ENCODE results near the gene MDC1. TPM values are rescaled to one million over a fixed set of nuclear protein-coding genes. Genes with fewer than 3 reads are reported as not detected.
"Not testable (repeated sequence)": the region's sequence is repeated elsewhere in the genome, so short reads cannot be mapped to it uniquely, and the experiment has no call there.

MDC1 gene
- total RNA-seq, 1 donor from 2014 or later: 25.2 TPM

DNA sequence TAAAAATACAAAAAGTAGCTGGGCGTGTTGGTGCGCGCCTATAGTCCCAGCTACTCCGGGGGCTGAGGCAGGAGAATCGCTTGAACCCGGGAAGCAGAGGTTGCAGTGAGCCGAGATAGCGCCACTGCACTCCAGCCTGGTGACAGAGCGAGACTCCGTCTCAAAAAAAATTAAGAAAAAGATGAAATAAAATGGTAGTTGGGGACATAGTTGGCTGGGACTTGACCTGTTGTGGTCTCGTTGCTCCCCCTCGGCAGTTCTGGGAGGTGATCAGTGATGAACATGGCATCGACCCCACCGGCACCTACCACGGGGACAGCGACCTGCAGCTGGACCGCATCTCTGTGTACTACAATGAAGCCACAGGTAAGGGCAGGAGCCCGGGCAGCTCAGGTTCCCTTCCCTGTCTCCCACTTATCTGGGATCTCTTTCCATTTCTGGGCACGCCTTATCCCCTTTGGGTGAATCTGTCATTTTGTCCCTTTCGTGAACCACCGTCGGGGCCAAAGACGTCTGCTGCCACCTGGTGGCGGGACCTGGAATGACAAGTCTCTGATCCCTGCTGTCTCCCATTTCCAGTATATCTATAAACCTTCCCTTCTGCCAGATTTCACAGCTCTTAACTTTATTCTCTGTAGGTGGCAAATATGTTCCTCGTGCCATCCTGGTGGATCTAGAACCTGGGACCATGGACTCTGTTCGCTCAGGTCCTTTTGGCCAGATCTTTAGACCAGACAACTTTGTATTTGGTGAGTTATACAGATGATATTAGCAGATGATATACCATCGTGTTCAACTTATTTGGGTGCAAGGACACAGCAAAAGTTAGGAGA, 5.4 kb upstream of the MDC1 start:
- H3K4me3 ChIP-seq (ENCODE audit: insufficient read depth, low read depth, low read length): peak overlapping the region; percentile 91
- H3K27me3 Mint-ChIP-seq (ENCODE audit: low read depth, unreplicated experiment): no peaks in the 10 kb centered on the region
- peaks cover 30% of the 10 kb centered on the region for H3K36me3 Mint-ChIP-seq (ENCODE audit: low read depth, unreplicated experiment)
- H3K4me3 Mint-ChIP-seq (ENCODE audit: unreplicated experiment): peak overlapping the region; percentile 100
- no peaks in the 10 kb centered on the region for H3K9me3 ChIP-seq (ENCODE audit: insufficient read depth, low read depth, low read length)
- peak overlapping the region; percentile 84 for H3K27ac Mint-ChIP-seq (ENCODE audit: unreplicated experiment)
- H2AFZ ChIP-seq (ENCODE audit: low read depth, low read length): no peak overlapping the region
- peak overlapping the region; percentile 88 for H3K27ac ChIP-seq (ENCODE audit: low read depth, low read length)
- H4K20me1 ChIP-seq (ENCODE audit: insufficient read depth, low read length): peaks cover 55% of the 10 kb centered on the region
- peaks cover 71% of the 10 kb centered on the region for H3K79me2 ChIP-seq (ENCODE audit: insufficient read depth, low read length)
- peaks cover 31% of the 10 kb centered on the region for H3K36me3 ChIP-seq (ENCODE audit: insufficient read depth, low read length)
- FAIRE-seq: no peak
- TF ChIP-seq, protein P1, sequence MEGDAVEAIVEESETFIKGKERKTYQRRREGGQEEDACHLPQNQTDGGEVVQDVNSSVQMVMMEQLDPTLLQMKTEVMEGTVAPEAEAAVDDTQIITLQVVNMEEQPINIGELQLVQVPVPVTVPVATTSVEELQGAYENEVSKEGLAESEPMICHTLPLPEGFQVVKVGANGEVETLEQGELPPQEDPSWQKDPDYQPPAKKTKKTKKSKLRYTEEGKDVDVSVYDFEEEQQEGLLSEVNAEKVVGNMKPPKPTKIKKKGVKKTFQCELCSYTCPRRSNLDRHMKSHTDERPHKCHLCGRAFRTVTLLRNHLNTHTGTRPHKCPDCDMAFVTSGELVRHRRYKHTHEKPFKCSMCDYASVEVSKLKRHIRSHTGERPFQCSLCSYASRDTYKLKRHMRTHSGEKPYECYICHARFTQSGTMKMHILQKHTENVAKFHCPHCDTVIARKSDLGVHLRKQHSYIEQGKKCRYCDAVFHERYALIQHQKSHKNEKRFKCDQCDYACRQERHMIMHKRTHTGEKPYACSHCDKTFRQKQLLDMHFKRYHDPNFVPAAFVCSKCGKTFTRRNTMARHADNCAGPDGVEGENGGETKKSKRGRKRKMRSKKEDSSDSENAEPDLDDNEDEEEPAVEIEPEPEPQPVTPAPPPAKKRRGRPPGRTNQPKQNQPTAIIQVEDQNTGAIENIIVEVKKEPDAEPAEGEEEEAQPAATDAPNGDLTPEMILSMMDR (IDR thresholded peaks at IDR 0.05; ENCODE audit: insufficient read depth, low read depth, low read length): peak; percentile 95
- no peak for TF ChIP-seq EZH2 (IDR thresholded peaks at IDR 0.05; ENCODE audit: insufficient read depth, low read length)
- peak overlapping the region; percentile 97 for H3K9ac ChIP-seq (ENCODE audit: low read length)
- DNase-seq (ENCODE audit: low read depth): no peak
- H3K9me3 Mint-ChIP-seq (ENCODE audit: unreplicated experiment): no peaks in the 10 kb centered on the region
- no peaks in the 10 kb centered on the region for H3K27me3 ChIP-seq (ENCODE audit: insufficient read depth, low read length)
- H3K4me1 Mint-ChIP-seq (ENCODE audit: low read depth, unreplicated experiment): peaks cover 39% of the 10 kb centered on the region
- H3K4me2 ChIP-seq (ENCODE audit: low read length): peak overlapping the region; percentile 93
- peaks cover 40% of the 10 kb centered on the region for H3K4me1 ChIP-seq (ENCODE audit: insufficient read depth, low read length)

DNA sequence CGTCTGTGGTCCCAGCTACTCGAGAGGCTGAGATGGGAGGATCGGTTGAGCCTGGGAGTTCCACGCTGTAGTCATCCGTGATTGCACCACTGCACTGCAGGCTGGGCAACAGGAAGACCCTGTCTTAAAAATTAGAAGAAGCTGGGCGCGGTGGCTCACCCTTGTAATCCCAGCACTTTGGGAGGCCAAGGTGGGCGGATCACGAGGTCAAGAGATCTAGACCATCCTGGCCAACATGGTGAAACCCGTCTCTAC, 4.9 kb upstream of the MDC1 start:
- Mint-ChIP-seq H3K27ac (ENCODE audit: unreplicated experiment) (peak overlapping the region; percentile 84), H3K36me3 (ENCODE audit: low read depth, unreplicated experiment) (peaks cover 30% of the 10 kb centered on the region), H3K4me3 (ENCODE audit: unreplicated experiment) (peak overlapping the region; percentile 100), H3K4me1 (ENCODE audit: low read depth, unreplicated experiment) (peaks cover 41% of the 10 kb centered on the region)
- DNase-seq (ENCODE audit: low read depth); H3K27me3 ChIP-seq (ENCODE audit: insufficient read depth, low read length); H2AFZ ChIP-seq (ENCODE audit: low read depth, low read length); H3K9me3 ChIP-seq (ENCODE audit: insufficient read depth, low read depth, low read length); H3K27me3 Mint-ChIP-seq (ENCODE audit: low read depth, unreplicated experiment); H3K9me3 Mint-ChIP-seq (ENCODE audit: unreplicated experiment); FAIRE-seq: not testable (repeated sequence)
- peak overlapping the region; percentile 97 for H3K9ac ChIP-seq (ENCODE audit: low read length)
- peak overlapping the region; percentile 91 for H3K4me3 ChIP-seq (ENCODE audit: insufficient read depth, low read depth, low read length)
- peak overlapping the region; percentile 93 for H3K4me2 ChIP-seq (ENCODE audit: low read length)
- H3K36me3 ChIP-seq (ENCODE audit: insufficient read depth, low read length): peaks cover 31% of the 10 kb centered on the region
- peak overlapping the region; percentile 88 for H3K27ac ChIP-seq (ENCODE audit: low read depth, low read length)
- H3K4me1 ChIP-seq (ENCODE audit: insufficient read depth, low read length): peaks cover 40% of the 10 kb centered on the region
- H3K79me2 ChIP-seq (ENCODE audit: insufficient read depth, low read length): peaks cover 72% of the 10 kb centered on the region
- peaks cover 52% of the 10 kb centered on the region for H4K20me1 ChIP-seq (ENCODE audit: insufficient read depth, low read length)

DNA sequence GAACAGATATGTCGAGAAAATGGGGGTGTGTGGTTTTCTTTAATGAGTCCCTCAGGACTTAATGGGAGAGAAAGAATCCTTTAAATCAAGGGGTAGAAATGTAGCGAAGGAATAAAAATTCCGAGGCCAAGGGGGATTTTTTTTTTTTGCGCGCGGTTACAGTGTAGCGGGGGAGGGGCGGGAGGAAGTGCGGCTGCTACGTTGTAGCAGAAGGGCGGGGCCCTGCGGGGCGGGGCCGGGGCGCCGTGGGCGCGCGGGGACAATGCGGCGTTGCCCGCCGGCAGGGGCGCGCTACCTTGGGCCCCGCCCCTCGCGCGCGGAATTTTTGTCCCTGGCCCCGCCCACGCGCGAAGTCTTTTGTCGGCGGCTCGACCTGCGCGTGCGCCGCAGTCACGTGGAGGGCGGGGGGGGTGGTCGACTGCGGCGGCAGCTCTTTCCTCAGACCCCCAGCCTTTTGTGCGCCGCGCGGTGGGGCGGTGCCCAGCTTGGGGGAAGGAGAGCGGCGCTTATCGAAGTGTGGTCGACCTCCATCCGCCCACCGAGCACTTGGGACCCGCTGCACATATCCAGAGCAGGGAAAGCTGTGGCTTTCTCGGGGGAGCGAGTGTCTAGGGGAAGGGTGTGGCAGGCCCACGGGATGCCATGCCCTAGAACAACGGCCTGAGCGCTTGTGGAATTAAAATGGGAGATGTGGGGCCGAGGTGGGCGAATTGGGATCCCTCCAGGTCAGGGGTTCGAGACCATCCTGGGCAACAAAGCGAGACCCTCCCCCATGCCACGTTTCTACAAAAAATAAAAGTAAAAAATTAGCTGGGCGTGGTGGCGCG, 4.3 kb upstream of the MDC1 start:
- Histone ChIP-seq H3K4me3 (ENCODE audit: insufficient read depth, low read depth, low read length) (peak overlapping the region; percentile 97), H3K4me2 (ENCODE audit: low read length) (peak overlapping the region; percentile 93), H3K9ac (ENCODE audit: low read length) (peak overlapping the region; percentile 97), H2AFZ (ENCODE audit: low read depth, low read length) (no peak overlapping the region), H3K9me3 (ENCODE audit: insufficient read depth, low read depth, low read length) (no peaks in the 10 kb centered on the region), H3K4me1 (ENCODE audit: insufficient read depth, low read length) (peaks cover 45% of the 10 kb centered on the region), H3K27me3 (ENCODE audit: insufficient read depth, low read length) (no peaks in the 10 kb centered on the region), H3K27ac (ENCODE audit: low read depth, low read length) (peak overlapping the region; percentile 90), H3K79me2 (ENCODE audit: insufficient read depth, low read length) (peaks cover 78% of the 10 kb centered on the region), H3K36me3 (ENCODE audit: insufficient read depth, low read length) (peaks cover 31% of the 10 kb centered on the region), H4K20me1 (ENCODE audit: insufficient read depth, low read length) (peaks cover 47% of the 10 kb centered on the region)
- Mint-ChIP-seq H3K4me1 (ENCODE audit: low read depth, unreplicated experiment) (peaks cover 43% of the 10 kb centered on the region), H3K4me3 (ENCODE audit: unreplicated experiment) (peak overlapping the region; percentile 100), H3K9me3 (ENCODE audit: unreplicated experiment) (no peaks in the 10 kb centered on the region), H3K36me3 (ENCODE audit: low read depth, unreplicated experiment) (peaks cover 30% of the 10 kb centered on the region), H3K27ac (ENCODE audit: unreplicated experiment) (peak overlapping the region; percentile 98), H3K27me3 (ENCODE audit: low read depth, unreplicated experiment) (no peaks in the 10 kb centered on the region)
- FAIRE-seq: no peak
- peak; percentile 68 for DNase-seq (ENCODE audit: low read depth)
- TF ChIP-seq EZH2 (IDR thresholded peaks at IDR 0.05; ENCODE audit: insufficient read depth, low read length): no peak
- TF ChIP-seq, protein P1 (IDR thresholded peaks at IDR 0.05; ENCODE audit: insufficient read depth, low read depth, low read length): no peak

Measured in astrocyte (in vitro differentiated cells and primary cell).